RWPE1 (cell line): ENCODE data around the gene CHST2.

Experiments
- CTCF ChIA-PET: fragments of 350-600 bp; sonication (Branson Sonifier 250); formaldehyde crosslinking; extraction: SDS; loops from one replicate; lab custom pipeline; 2021; lab: Yijun Ruan, JAX
- POLR2A ChIA-PET: fragments of 400-600 bp; formaldehyde crosslinking; extraction: SDS; loops from one replicate; lab custom pipeline; 2020; ENCODE audit warnings: antibody characterized with exemption; ENCODE audit not compliant: low non-redundant PET; lab: Yijun Ruan, JAX
- DNase-seq: peaks from one replicate; pipeline ENCODE4 v3.0.0; 2012; ENCODE audit warnings: low spot score
- H3K27ac ChIP-seq: fragments of 450-650 bp; 2 replicates; pipeline ENCODE4 v1.5.1; 2017
- TF ChIP-seq, protein P1 (sequence below): fragments of 450-650 bp; conservative IDR thresholded peaks from 2 replicates; pipeline ENCODE4 v1.5.1; 2017; ENCODE audit warnings: low read depth, mild to moderate bottlenecking

The CHST2 gene

DNA sequence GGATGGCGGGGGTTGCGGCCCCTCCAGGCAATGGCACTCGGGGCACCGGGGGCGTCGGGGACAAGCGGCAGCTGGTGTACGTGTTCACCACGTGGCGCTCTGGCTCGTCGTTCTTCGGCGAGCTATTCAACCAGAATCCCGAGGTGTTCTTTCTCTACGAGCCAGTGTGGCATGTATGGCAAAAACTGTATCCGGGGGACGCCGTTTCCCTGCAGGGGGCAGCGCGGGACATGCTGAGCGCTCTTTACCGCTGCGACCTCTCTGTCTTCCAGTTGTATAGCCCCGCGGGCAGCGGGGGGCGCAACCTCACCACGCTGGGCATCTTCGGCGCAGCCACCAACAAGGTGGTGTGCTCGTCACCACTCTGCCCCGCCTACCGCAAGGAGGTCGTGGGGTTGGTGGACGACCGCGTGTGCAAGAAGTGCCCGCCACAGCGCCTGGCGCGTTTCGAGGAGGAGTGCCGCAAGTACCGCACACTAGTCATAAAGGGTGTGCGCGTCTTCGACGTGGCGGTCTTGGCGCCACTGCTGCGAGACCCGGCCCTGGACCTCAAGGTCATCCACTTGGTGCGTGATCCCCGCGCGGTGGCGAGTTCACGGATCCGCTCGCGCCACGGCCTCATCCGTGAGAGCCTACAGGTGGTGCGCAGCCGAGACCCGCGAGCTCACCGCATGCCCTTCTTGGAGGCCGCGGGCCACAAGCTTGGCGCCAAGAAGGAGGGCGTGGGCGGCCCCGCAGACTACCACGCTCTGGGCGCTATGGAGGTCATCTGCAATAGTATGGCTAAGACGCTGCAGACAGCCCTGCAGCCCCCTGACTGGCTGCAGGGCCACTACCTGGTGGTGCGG, 1.9 kb downstream of the CHST2 start:
- TF ChIP-seq, protein P1, sequence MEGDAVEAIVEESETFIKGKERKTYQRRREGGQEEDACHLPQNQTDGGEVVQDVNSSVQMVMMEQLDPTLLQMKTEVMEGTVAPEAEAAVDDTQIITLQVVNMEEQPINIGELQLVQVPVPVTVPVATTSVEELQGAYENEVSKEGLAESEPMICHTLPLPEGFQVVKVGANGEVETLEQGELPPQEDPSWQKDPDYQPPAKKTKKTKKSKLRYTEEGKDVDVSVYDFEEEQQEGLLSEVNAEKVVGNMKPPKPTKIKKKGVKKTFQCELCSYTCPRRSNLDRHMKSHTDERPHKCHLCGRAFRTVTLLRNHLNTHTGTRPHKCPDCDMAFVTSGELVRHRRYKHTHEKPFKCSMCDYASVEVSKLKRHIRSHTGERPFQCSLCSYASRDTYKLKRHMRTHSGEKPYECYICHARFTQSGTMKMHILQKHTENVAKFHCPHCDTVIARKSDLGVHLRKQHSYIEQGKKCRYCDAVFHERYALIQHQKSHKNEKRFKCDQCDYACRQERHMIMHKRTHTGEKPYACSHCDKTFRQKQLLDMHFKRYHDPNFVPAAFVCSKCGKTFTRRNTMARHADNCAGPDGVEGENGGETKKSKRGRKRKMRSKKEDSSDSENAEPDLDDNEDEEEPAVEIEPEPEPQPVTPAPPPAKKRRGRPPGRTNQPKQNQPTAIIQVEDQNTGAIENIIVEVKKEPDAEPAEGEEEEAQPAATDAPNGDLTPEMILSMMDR = peak; percentile 36
- POLR2A ChIA-PET = no interaction called here
- DNase-seq = no peak
- no peak overlapping the region for H3K27ac ChIP-seq
- CTCF ChIA-PET = interaction anchor here (0.6 to 0.8 kb wide), 2 partner anchors 16 to 81 kb away, joined by 3 read pairs; no protein-coding TSS in a partner anchor

DNA sequence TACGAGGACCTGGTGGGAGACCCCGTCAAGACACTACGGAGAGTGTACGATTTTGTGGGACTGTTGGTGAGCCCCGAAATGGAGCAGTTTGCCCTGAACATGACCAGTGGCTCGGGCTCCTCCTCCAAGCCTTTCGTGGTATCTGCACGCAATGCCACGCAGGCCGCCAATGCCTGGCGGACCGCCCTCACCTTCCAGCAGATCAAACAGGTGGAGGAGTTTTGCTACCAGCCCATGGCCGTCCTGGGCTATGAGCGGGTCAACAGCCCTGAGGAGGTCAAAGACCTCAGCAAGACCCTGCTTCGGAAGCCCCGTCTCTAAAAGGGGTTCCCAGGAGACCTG, 2.5 kb downstream of the CHST2 start:
- TF ChIP-seq, protein P1 = no peak
- CTCF ChIA-PET = no interaction called here
- no peak overlapping the region for H3K27ac ChIP-seq
- no peak for DNase-seq
- POLR2A ChIA-PET = no interaction called here

DNA sequence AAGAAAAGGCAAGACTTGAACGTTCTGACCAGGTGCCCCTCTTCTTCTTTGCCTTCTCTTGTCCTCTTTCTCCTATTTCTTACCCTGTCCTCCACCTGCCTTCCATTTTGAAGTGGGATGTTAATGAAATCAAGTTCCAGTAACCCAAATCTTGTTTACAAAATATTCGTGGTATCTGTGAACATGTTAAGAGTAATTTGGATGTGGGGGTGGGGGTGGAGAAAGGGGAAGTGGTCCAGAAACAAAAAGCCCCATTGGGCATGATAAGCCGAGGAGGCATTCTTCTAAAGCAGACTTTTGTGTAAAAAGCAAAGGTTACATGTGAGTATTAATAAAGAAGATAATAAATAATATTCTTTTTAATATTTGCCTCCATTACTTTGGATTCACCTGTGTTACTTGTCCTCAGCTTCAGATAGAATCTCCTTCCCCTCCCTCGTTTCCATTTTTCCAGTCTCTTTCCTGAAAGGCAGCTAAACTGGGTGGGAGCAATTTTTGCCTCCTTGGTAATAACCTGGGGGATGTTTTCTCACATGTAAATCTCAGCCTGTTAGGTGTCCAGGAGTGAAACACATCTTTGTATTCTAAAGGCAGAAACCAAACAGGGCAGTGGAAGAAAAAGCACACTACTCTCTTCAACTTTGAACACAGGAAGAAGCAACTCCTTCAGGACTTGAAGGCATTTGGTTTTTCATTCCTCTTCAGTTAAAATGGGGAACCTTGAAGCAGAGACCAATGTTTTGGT, 3.2 kb downstream of the CHST2 start:
- no peak overlapping the region for H3K27ac ChIP-seq

DNA sequence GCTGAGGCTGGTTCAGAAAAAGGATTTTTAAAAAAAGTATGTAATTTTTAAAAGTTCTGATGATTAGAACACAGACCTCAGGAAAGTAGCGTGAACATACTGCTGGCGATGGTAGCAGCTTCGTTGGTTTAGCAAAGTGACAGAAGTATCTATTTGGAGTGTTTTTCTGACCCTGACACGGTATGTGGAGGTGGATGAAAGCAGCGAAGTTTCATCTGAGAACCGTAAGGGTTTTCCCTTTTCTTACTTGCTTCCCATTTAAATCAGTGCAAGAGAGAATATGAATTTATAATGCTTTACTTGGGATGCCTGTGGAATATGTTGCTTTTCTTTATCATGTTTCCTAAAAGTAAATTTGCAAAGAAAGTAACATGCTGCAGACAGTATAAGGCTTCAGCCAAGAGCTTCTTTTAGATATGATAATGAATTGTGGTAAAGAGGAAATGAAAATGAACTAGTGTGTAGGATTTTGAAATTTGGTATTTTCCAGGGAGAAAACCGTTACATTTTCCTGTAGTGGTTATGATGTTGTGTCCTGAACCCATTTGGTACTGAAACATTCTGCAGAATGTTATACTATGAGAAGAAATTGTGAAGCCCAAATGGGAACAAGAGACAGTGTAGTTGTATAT, 3.9 kb downstream of the CHST2 start:
- no peak overlapping the region for H3K27ac ChIP-seq
- TF ChIP-seq, protein P1 = no peak
- no peak for DNase-seq
- ChIA-PET CTCF (no interaction called here), POLR2A (no interaction called here)

More for the DNA sequence above, 3.2 kb downstream of the CHST2 start:
- no peak for DNase-seq
- TF ChIP-seq, protein P1 = no peak
- CTCF ChIA-PET = no interaction called here
- POLR2A ChIA-PET = no interaction called here

DNA sequence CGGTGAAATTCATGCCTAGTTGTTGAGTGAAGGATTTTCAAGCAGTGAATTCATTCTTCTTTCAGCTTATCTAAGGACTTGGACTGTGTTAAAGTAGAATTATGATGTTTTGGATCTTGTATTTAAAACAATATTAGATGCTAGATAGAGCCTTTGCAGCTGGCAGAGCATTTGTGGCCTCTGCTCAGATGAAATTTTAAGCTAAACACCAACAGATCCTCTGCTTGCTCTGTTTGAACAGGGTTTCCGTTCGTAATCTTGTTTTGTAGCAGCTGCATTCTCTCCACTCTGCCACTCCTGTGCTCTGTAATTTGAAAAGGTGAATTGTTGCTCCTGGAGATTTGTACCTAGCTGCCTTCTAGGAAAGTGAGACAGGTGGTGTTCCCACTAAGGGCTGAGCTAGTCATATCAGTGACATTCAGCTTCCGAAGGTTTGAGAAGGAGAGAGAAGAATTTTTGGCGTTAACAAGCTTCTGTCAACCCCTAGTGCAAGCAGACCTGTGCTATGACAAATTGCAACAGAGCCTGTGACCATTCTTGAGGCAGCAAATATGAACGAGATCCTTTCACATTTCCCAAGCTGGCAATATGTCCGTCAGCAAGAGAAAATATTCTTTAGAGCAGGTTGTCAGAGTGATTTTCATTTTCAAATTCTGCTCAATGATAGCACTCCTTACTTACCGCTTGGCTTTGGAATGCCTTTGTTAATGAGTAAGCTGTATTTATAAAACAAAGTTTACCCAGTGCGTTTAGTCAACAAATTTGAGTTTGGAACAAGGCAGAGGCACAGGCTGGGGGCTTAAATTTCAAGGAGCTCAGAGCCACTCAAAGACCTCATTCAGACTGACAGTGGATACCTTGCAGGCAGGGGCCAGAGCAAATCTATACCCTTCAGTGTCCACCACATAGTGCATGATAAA, 5.3 kb downstream of the CHST2 start:
- no peak for DNase-seq
- ChIA-PET POLR2A (no interaction called here), CTCF (no interaction called here)
- H3K27ac ChIP-seq = no peak overlapping the region
- TF ChIP-seq, protein P1 = no peak
